Gastrocnemius medialis (tissue), 4 donors: ENCODE results near the gene SELENOT. TPM values are rescaled to one million over a fixed set of nuclear protein-coding genes. Genes with fewer than 3 reads are reported as not detected.

Experiments
- ATAC-seq, 2 donors: fragments of 150-250 bp; one replicate each; pipeline ENCODE4 v1.9.1; 2016
- DNase-seq, 2 donors: peaks; one replicate each; pipeline ENCODE4 v3.0.0-alpha.2; 2019
- H3K27ac ChIP-seq, 4 donors: fragments of 200-600 bp; sonication (generic); 1 replicate in 1 of 4; 2 replicates in 3 of 4; pipeline ENCODE4 v1.5.1; 2016 to 2018; ENCODE audit warnings: mild to moderate bottlenecking in 2 of 4, moderate library complexity in 1 of 4
- H3K27me3 ChIP-seq, 3 donors: fragments of 200-600 bp; sonication (generic) in 2 of 3; 1 replicate in 1 of 3; 2 replicates in 2 of 3; pipeline versions ENCODE4 v1.5.1 to v1.6.0; 2016 to 2019; ENCODE audit warnings: mild to moderate bottlenecking in 1 of 3, moderate library complexity in 1 of 3
- H3K36me3 ChIP-seq, 2 donors: fragments of 200-600 bp; sonication (generic) in 1 of 2; one replicate each; pipeline ENCODE4 v1.5.1; 2017 to 2018
- H3K4me1 ChIP-seq, 2 donors: fragments of 200-600 bp; sonication (generic) in 1 of 2; one replicate each; pipeline ENCODE4 v1.5.1; 2016 to 2017; ENCODE audit warnings: mild to moderate bottlenecking in 2 of 2
- H3K4me3 ChIP-seq, 4 donors: fragments of 200-600 bp; sonication (generic) in 3 of 4; 1 replicate in 1 of 4; 2 replicates in 3 of 4; pipeline ENCODE4 v1.5.1; 2016 to 2019; ENCODE audit warnings: mild to moderate bottlenecking in 2 of 4
- H3K9me3 ChIP-seq, 3 donors: fragments of 200-600 bp; sonication (generic) in 2 of 3; 1 replicate in 1 of 3; 2 replicates in 2 of 3; pipeline ENCODE4 v1.5.1; 2016 to 2019
- POLR2A ChIP-seq, 2 donors: fragments of 450-650 bp; IDR thresholded peaks; one replicate each; pipeline ENCODE4 v1.6.1; 2017; ENCODE audit warnings: antibody characterized with exemption in 2 of 2, mild to moderate bottlenecking in 2 of 2, moderate library complexity in 2 of 2
- in situ Hi-C, 4 donors: fragments of 200-750 bp; cut with MboI; loops; one replicate each; pipeline versions ENCODE4 v1.15.0 to v1.8.0; 2017; ENCODE audit warnings: low sequenced_read_pairs in 4 of 4
- intact Hi-C: fragments of 100-400 bp; cut with DNase I; formaldehyde crosslinking; loops from one replicate; pipeline ENCODE4 v1.15.1; 2023; ENCODE audit warnings: low total_unique reads
- total RNA-seq, 4 donors: library from RNA; depleted of rRNA; stranded (reverse); fragments of >200 nt; gene quantifications; one replicate each; pipeline versions ENCODE4 v1.1.0 to v1.2.3, GENCODE V29; 2016
- TF ChIP-seq, protein P1 (sequence below), 5 experiments: fragments of 450-650 bp in 3 of 5; fragments of 200-600 bp in 2 of 5; sonication (generic) in 2 of 5; IDR thresholded peaks in 4 of 5; conservative IDR thresholded peaks in 1 of 5; 1 replicate in 4 of 5; 2 replicates in 1 of 5; pipeline ENCODE4 v1.5.1; 2016 to 2019; ENCODE audit warnings: antibody characterized with exemption in 5 of 5, mild to moderate bottlenecking in 3 of 5, moderate library complexity in 3 of 5

SELENOT gene
- total RNA-seq, 4 donors from 2014 or later: 69.6 to 83.1 (median 76.2) TPM

DNA sequence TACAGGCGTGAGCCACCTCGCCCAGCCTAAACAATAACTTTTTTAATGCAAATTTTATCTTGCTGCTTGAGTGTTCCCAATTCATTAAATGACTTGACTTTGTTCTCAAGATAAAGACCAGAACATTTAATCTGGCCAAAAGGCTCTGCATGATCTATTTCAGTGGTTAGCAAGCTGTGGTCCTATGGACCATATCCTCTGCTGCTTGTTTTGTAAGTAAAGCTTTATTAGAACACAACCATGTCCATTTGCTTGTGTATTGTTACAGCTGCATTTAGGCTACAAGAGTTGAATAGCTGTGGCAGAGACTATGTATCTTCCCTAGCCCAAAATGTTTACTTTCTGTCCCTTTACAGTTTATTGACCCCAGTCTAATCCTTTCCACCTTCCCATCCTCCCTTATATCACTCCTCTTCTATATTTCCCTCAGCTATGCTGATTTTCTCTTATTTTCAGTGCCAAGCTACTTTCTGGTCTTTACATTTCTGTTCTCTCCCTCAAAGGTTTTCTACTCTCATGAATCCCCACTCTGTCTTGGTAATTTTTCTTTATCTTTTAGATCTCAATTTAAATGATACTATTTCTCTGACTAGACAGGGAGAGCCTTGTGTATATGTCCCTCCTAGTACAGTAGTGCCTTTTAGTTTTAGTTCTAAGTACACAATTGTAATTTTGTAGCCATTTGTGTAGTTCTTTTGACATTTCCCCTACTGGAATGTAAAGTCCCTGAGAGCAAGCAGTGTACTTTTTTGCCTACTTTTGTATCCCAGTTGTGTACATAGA is 23.2 kb downstream of the SELENOT start:
- in situ Hi-C loops (no loop called here), intact Hi-C loops (no loop called here)
- ATAC-seq (no peak), DNase-seq (no peak)
- no peaks in the 10 kb centered on the region for H3K27me3 ChIP-seq
- no peak for TF ChIP-seq POLR2A (IDR thresholded peaks at IDR 0.05)
- TF ChIP-seq, protein P1, sequence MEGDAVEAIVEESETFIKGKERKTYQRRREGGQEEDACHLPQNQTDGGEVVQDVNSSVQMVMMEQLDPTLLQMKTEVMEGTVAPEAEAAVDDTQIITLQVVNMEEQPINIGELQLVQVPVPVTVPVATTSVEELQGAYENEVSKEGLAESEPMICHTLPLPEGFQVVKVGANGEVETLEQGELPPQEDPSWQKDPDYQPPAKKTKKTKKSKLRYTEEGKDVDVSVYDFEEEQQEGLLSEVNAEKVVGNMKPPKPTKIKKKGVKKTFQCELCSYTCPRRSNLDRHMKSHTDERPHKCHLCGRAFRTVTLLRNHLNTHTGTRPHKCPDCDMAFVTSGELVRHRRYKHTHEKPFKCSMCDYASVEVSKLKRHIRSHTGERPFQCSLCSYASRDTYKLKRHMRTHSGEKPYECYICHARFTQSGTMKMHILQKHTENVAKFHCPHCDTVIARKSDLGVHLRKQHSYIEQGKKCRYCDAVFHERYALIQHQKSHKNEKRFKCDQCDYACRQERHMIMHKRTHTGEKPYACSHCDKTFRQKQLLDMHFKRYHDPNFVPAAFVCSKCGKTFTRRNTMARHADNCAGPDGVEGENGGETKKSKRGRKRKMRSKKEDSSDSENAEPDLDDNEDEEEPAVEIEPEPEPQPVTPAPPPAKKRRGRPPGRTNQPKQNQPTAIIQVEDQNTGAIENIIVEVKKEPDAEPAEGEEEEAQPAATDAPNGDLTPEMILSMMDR (IDR thresholded peaks at IDR 0.05 in 4 of 5, conservative IDR thresholded peaks at IDR 0.05 in 1 of 5): no peak
- peaks cover 7 to 31% of the 10 kb centered on the region in 2 donors for H3K4me1 ChIP-seq
- H3K9me3 ChIP-seq: no peaks in the 10 kb centered on the region
- H3K27ac ChIP-seq: no peak overlapping the region
- peaks cover 0 to 47% of the 10 kb centered on the region in 2 donors for H3K36me3 ChIP-seq
- no peak overlapping the region for H3K4me3 ChIP-seq

DNA sequence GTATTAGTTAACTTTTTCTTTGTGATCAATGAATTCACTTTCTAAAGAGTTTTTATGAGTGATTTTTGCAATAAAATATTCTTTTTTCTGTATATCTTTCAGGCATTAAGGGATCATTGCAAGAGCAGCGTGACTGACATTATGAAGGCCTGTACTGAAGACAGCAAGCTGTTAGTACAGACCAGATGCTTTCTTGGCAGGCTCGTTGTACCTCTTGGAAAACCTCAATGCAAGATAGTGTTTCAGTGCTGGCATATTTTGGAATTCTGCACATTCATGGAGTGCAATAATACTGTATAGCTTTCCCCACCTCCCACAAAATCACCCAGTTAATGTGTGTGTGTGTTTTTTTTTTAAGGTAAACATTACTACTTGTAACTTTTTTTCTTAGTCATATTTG is 24.4 kb downstream of the SELENOT start:
- in situ Hi-C loops: no loop called here
- H3K27ac ChIP-seq: peak overlapping the region; percentile 22 to 62 (median 47)
- H3K36me3 ChIP-seq: peaks cover 0 to 47% of the 10 kb centered on the region in 2 donors
- DNase-seq (peak; percentile 31 to 35), ATAC-seq (peak; percentile 95 to 97)
- no peaks in the 10 kb centered on the region for H3K9me3 ChIP-seq
- no peak overlapping the region for H3K4me3 ChIP-seq
- no peaks in the 10 kb centered on the region for H3K27me3 ChIP-seq
- TF ChIP-seq, protein P1 (IDR thresholded peaks at IDR 0.05 in 4 of 5, conservative IDR thresholded peaks at IDR 0.05 in 1 of 5): no peak
- no peak for TF ChIP-seq POLR2A (IDR thresholded peaks at IDR 0.05)
- intact Hi-C loops: no loop called here
- H3K4me1 ChIP-seq: peaks cover 7 to 24% of the 10 kb centered on the region in 2 donors

DNA sequence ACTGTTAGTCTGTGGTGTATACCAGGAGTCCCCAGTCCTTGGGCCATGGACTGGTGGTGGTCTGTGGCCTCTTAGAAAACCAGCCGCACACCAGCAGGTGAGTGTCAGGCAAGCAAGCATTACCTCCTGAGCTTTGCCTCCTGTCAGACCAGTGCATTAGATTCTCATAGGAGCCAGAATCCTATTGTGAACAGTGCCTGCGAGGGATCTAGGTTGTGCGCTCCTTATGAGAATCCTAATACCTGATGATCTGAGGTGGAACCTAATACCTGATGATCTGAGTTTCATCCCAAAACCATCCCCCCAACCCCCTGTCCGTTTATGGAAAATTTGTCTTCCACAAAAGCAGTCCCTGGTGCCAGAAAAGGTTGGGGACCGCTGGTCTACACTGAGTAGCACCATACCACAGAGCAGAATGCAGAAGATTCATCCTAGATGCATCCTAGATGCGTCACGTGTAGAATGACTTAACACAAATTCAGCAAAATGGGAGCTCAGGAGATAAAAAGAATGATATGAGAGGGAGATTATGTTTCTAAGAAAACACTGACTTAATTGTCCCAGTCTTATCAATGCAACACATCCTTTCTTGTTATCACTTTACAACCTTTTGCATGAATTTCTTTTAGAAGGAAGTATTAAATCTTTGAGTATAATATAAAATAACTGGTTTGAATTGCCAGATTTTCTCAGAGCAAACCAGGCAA is 28.5 kb downstream of the SELENOT start:
- ATAC-seq (no peak), DNase-seq (no peak)
- in situ Hi-C loops: no loop called here
- no peak overlapping the region for H3K4me3 ChIP-seq
- no peaks in the 10 kb centered on the region for H3K9me3 ChIP-seq
- TF ChIP-seq, protein P1 (IDR thresholded peaks at IDR 0.05 in 4 of 5, conservative IDR thresholded peaks at IDR 0.05 in 1 of 5): no peak
- no peak for TF ChIP-seq POLR2A (IDR thresholded peaks at IDR 0.05)
- H3K36me3 ChIP-seq: peaks cover 0 to 18% of the 10 kb centered on the region in 2 donors
- intact Hi-C loops: no loop called here
- H3K27me3 ChIP-seq: no peaks in the 10 kb centered on the region
- H3K27ac ChIP-seq: no peak overlapping the region
- peaks cover 7 to 14% of the 10 kb centered on the region in 2 donors for H3K4me1 ChIP-seq

DNA sequence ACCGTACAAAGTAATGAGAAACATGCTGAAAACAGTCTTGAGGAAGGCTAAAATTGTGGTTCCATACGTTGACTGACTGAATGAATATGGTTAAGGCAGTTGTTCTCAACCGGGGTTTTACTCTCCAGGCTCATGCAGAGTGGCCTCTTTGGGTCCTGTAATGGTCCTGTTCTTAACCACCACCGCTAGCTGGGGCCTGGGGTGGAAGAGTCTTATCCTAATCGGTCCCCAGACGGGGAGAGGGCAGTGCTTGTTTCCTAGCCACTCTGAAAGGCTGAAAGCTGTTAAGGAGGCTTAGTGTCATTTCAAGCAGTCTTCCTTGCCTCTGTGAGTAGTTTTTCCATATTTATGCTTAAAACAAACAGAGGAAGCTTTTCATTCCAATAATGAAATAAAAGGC is 32.0 kb downstream of the SELENOT start:
- H3K27me3 ChIP-seq: no peaks in the 10 kb centered on the region
- in situ Hi-C loops (no loop called here), intact Hi-C loops (no loop called here)
- H3K36me3 ChIP-seq: peaks cover 0 to 6% of the 10 kb centered on the region in 2 donors
- no peaks in the 10 kb centered on the region for H3K9me3 ChIP-seq
- DNase-seq (no peak), ATAC-seq (no peak)
- H3K27ac ChIP-seq: no peak overlapping the region
- H3K4me3 ChIP-seq: no peak overlapping the region
- no peaks in the 10 kb centered on the region for H3K4me1 ChIP-seq
- TF ChIP-seq POLR2A (IDR thresholded peaks at IDR 0.05): no peak
- TF ChIP-seq, protein P1 (IDR thresholded peaks at IDR 0.05 in 4 of 5, conservative IDR thresholded peaks at IDR 0.05 in 1 of 5): no peak
